GM12878 (cell line): ENCODE results near the gene SLIT1. TPM values are rescaled to one million over a fixed set of nuclear protein-coding genes. Genes with fewer than 3 reads are reported as not detected.

Experiments used
- ATAC-seq: fragments of 200-7000 bp; cut with Tn5 transposase; 3 replicates; pipeline ENCODE4 v1.9.1; 2020; ENCODE audit warnings: mild to moderate bottlenecking, moderate library complexity
- BruUV-seq: library from RNA; stranded (reverse); fragments of 400-500 nt; replicated peaks from 2 replicates; lab custom pipeline; 2021; lab: Mats Ljungman, UMichigan
- CTCF ChIA-PET: fragments of 300-600 bp; sonication (Branson Sonifier 250); formaldehyde crosslinking; extraction: SDS; loops from one replicate; lab custom pipeline; 2021; ENCODE audit warnings: inconsistent platforms; lab: Yijun Ruan, JAX
- POLR2A ChIA-PET: fragments of 350-600 bp; formaldehyde crosslinking; extraction: SDS; loops from one replicate; lab custom pipeline; 2021; ENCODE audit warnings: inconsistent platforms; lab: Charles Lee
- RAD21 ChIA-PET: fragments of 300-600 bp; sonication (Branson Sonifier 250); formaldehyde crosslinking; loops from one replicate; lab custom pipeline; 2023; ENCODE audit warnings: antibody characterized with exemption; ENCODE audit not compliant: unreplicated experiment; lab: Charles Lee
- SMC1A ChIA-PET: fragments of 300-600 bp; sonication (Branson Sonifier 250); formaldehyde crosslinking; loops from one replicate; lab custom pipeline; 2023; ENCODE audit not compliant: unreplicated experiment, uncharacterized antibody; lab: Charles Lee
- DNase-seq: peaks from one replicate; pipeline ENCODE4 v3.0.0-alpha.2; 2011; ENCODE audit warnings: low read depth, low spot score
- FAIRE-seq: peaks from 3 replicates; lab custom pipeline; 2011; peaks lifted over from hg19 to GRCh38; lab: Jason Lieb, UNC
- H2AFZ ChIP-seq: 2 replicates; pipeline ENCODE4 v1.6.0; 2011; ENCODE audit warnings: low read depth, low read length, control low read depth; ENCODE audit not compliant: control insufficient read depth
- H3K27ac ChIP-seq: 2 replicates; pipeline ENCODE4 v1.5.1; 2011; ENCODE audit warnings: control low read depth; ENCODE audit not compliant: control insufficient read depth, insufficient read depth
- H3K27me3 ChIP-seq, 2 experiments: replicated peaks in 1 of 2; 2 replicates each; pipeline versions ENCODE4 v1.6.0 to v1.6.1; 2011; ENCODE audit warnings: low read length in 1 of 2; ENCODE audit not compliant: control insufficient read depth in 2 of 2, insufficient read depth in 2 of 2
- H3K36me3 ChIP-seq, 2 experiments: 2 replicates each; pipeline ENCODE4 v1.5.1; 2011; ENCODE audit warnings: low read length in 1 of 2; ENCODE audit not compliant: control insufficient read depth in 2 of 2, insufficient read depth in 2 of 2
- H3K4me1 ChIP-seq: 2 replicates; pipeline ENCODE4 v1.6.1; 2011; ENCODE audit warnings: mild to moderate bottlenecking, low read length, moderate library complexity, mixed read lengths; ENCODE audit not compliant: control insufficient read depth, insufficient read depth
- H3K4me2 ChIP-seq: 2 replicates; pipeline ENCODE4 v1.6.0; 2011; ENCODE audit warnings: control low read depth; ENCODE audit not compliant: control insufficient read depth, insufficient read depth
- H3K4me3 ChIP-seq: fragments of 200-600 bp; sonication (generic); 2 replicates; pipeline ENCODE4 v1.5.1; 2016
- H3K79me2 ChIP-seq: 2 replicates; pipeline ENCODE4 v1.6.0; 2011; ENCODE audit warnings: low read length; ENCODE audit not compliant: control insufficient read depth, insufficient read depth
- H3K9ac ChIP-seq: 2 replicates; pipeline ENCODE4 v1.8.0; 2011; ENCODE audit warnings: low read length, control low read depth, mixed read lengths; ENCODE audit not compliant: control insufficient read depth, insufficient read depth
- H3K9me3 ChIP-seq: replicated peaks from 3 replicates; pipeline ENCODE4 v1.5.1; 2011; ENCODE audit warnings: mild to moderate bottlenecking, low read length; ENCODE audit not compliant: control insufficient read depth, insufficient read depth
- H4K20me1 ChIP-seq: 2 replicates; pipeline ENCODE4 v1.6.0; 2011; ENCODE audit not compliant: control insufficient read depth, insufficient read depth
- CUX1 ChIP-seq: IDR thresholded peaks from 2 replicates; pipeline ENCODE4 v1.6.1; 2012; ENCODE audit warnings: improper control_type of control experiment, low read depth, low read length; ENCODE audit not compliant: insufficient replicate concordance
- E4F1 ChIP-seq: fragments of 450-650 bp; IDR thresholded peaks from 2 replicates; pipeline ENCODE4 v1.6.1; 2018; ENCODE audit warnings: borderline replicate concordance, mild to moderate bottlenecking; ENCODE audit not compliant: partially characterized antibody
- HDAC6 ChIP-seq: fragments of 200-600 bp; sonication (generic); IDR thresholded peaks from one replicate; pipeline ENCODE4 v1.8.0; 2017; ENCODE audit warnings: antibody characterized with exemption; ENCODE audit not compliant: unreplicated experiment
- JUND ChIP-seq: IDR thresholded peaks from 2 replicates; pipeline ENCODE4 v1.6.1; 2012; ENCODE audit warnings: low read depth, mild to moderate bottlenecking, low read length, improper control_type of control experiment, moderate library complexity
- MEF2B ChIP-seq: fragments of 450-650 bp; IDR thresholded peaks from 2 replicates; pipeline ENCODE4 v1.6.1; 2018; ENCODE audit warnings: mild to moderate bottlenecking, moderate library complexity; ENCODE audit not compliant: partially characterized antibody, poor library complexity, severe bottlenecking
- NBN ChIP-seq: fragments of 450-650 bp; IDR thresholded peaks from 2 replicates; pipeline ENCODE4 v1.6.1; 2016
- NFYA ChIP-seq: IDR thresholded peaks from 2 replicates; pipeline ENCODE4 v1.6.1; 2011; ENCODE audit warnings: low read depth, mild to moderate bottlenecking, low read length, improper control_type of control experiment, borderline replicate concordance
- SMARCA5 ChIP-seq: fragments of 450-650 bp; IDR thresholded peaks from 2 replicates; pipeline ENCODE4 v1.6.1; 2017; ENCODE audit warnings: mild to moderate bottlenecking
- SREBF2 ChIP-seq: IDR thresholded peaks from 2 replicates; pipeline ENCODE4 v1.6.1; 2012; ENCODE audit warnings: mild to moderate bottlenecking, low read length
- ZBTB40 ChIP-seq: fragments of 450-650 bp; IDR thresholded peaks from 2 replicates; pipeline ENCODE4 v1.6.1; 2016; ENCODE audit warnings: mild to moderate bottlenecking, moderate library complexity, borderline replicate concordance
- WGBS: methylation state at CpG from one replicate; pipeline ENCODE4 v1.1.6; 2016; ENCODE audit warnings: low lambda C conversion rate; ENCODE audit not compliant: insufficient replicate concordance, insufficient coverage; ENCODE audit errors: missing lambda C conversion rate; 5-methylcytosine and 5-hydroxymethylcytosine counted together
- in situ Hi-C: fragments of 300-500 bp; cut with MboI; formaldehyde crosslinking; loops from 9 replicates; pipeline ENCODE4 v1.14.3; 2018; ENCODE audit warnings: mixed read lengths
- intact Hi-C: fragments of 100-400 bp; cut with micrococcal nuclease; formaldehyde crosslinking; loops from one replicate; pipeline ENCODE4 v1.14.2; 2022; ENCODE audit not compliant: unreplicated experiment
- polyA plus RNA-seq, 11 experiments: library from polyadenylated mRNA; depleted of rRNA in 4 of 11; unstranded in 6 of 11; stranded (reverse) in 5 of 11; fragments of >200 nt; fragmentation: Nextera tagmentation in 4 of 11; fragmentation: Illumina TruSeq in 1 of 11; extraction: Ambion mirVana in 4 of 11; extraction: Trizol in 1 of 11; gene quantifications; 1 replicate in 1 of 11; 2 replicates in 10 of 11; pipeline versions ENCODE4 v1.2.1 to v1.2.3, GENCODE V29; 2011 to 2016; ENCODE audit warnings: inconsistent platforms in 2 of 11, missing spikeins in 2 of 11, low read depth in 1 of 11
- total RNA-seq, 4 experiments: library from RNA; depleted of rRNA in 3 of 4; stranded (reverse); fragments of >200 nt in 3 of 4; fragmentation: Illumina TruSeq in 1 of 4; extraction: Trizol in 1 of 4; gene quantifications; 2 replicates each; pipeline versions ENCODE4 v1.2.1 to v1.2.3, GENCODE V29; 2013 to 2021

Gene SLIT1
- total and polyA plus RNA-seq, 10 of the 15 experiments (the other 5 are each of a cell fraction or from before 2014, with no cell fraction given): 0.04 to 0.19 (median 0.06) TPM; not detected in 4

GRCh38 chr10:97190450-97190849 lies 4.7 kb upstream of the SLIT1 start:
- FAIRE-seq (no peak), DNase-seq (no peak), ATAC-seq (no peak)
- BruUV-seq: no TSS peak
- Histone ChIP-seq H3K27ac (no peak overlapping the region), H4K20me1 (no peaks in the 10 kb centered on the region), H3K36me3 (no peaks in the 10 kb centered on the region), H3K4me2 (no peak overlapping the region), H3K79me2 (no peaks in the 10 kb centered on the region), H3K4me3 (no peak overlapping the region), H3K9ac (no peak overlapping the region), H3K9me3 (no peaks in the 10 kb centered on the region), H3K27me3 (peaks cover 0 to 6% of the 10 kb centered on the region in 2 experiments; a peak in 3 of 4 replicates), H2AFZ (no peak overlapping the region), H3K4me1 (no peaks in the 10 kb centered on the region)
- intact Hi-C loops (no loop called here), in situ Hi-C loops (no loop called here)
- RAD21 ChIA-PET: no interaction called here
- POLR2A ChIA-PET: no interaction called here
- 38% methylated on average over 2 of the region's 2 CpGs for WGBS
- SMC1A ChIA-PET: interaction anchor here (2.5 kb wide), 1 partner anchor 118 kb away, joined by 7 read pairs; no protein-coding TSS in a partner anchor
- CTCF ChIA-PET: interaction anchor here (0.7 to 1.3 kb wide), 4 partner anchors 8 to 118 kb away, joined by 3 to 8 read pairs (median 3); no protein-coding TSS in a partner anchor
- TF ChIP-seq E4F1 (no peak), HDAC6 (no peak), NFYA (no peak), NBN (no peak), SMARCA5 (no peak), SREBF2 (no peak), JUND (no peak), CUX1 (no peak), ZBTB40 (no peak), MEF2B (no peak)
